Cortex of kidney (tissue), 1 donor: ENCODE data around the gene HIGD1C.
"Not testable (repeated sequence)": the region's sequence is repeated elsewhere in the genome, so short reads cannot be mapped to it uniquely, and the experiment has no call there.

Experiments used
- DNase-seq: peaks from one replicate; lab custom pipeline; 2025; lab: John Stamatoyannopoulos, UW

The HIGD1C gene

DNA sequence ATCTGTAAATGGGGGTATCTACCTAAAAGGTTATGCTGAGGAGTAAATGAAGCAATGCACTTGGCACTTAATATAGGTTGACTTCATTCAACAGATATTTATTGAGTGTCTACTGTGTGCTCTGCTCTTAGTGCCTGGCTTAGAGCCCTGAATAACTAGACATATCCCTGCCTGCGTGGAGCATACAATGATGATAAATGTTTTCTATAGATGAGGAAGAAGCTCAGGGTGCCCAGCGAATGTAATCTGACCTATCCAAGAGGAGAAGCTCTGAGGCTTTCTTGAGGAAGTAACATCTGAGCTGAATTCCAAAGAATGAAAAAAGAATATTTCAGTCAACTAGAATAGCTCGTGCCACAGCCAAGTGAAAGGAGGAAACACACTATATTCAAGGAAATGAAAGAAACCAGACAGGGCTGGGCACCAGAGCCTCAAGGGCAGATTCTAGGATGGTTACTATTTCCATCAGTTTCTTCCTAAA lies 17.9 kb upstream of the HIGD1C start:
- no peak for DNase-seq

GRCh38 chr12:50934981-50935807 lies 17.1 kb upstream of the HIGD1C start:
- no peak for DNase-seq

DNA sequence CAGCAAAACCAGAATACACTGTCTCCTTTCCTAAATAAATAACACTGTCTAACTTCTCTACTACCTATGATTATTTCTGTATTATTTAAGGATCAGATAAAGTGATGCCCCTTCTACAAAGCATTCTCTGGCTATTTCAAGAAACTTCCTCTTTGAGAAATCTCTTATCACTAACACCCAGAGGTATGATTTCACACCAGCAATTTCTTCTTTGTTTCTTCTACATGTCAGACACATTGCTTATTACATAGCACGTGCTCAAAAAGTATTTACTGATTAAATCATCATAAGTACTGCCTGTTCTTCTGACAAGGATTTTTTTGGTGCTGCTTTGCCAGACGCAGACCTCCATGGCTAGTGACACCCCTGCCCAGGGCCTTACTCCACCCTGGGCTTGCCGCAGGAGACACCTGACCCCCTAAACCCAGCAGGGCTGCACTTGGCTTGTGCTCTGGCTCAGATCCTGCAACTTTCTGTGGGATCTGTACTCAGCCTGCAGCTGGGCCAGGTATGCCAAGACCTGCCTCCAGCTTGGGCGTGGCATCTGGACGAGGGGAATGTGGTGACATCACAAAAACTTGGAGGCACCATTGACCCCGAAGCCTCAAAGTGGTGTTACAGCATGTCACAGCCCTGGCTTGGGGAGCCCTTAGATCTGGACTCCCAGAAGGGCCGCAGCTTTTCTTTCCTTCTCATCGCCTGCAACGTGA lies 15.4 kb upstream of the HIGD1C start:
- DNase-seq, result no peak

DNA sequence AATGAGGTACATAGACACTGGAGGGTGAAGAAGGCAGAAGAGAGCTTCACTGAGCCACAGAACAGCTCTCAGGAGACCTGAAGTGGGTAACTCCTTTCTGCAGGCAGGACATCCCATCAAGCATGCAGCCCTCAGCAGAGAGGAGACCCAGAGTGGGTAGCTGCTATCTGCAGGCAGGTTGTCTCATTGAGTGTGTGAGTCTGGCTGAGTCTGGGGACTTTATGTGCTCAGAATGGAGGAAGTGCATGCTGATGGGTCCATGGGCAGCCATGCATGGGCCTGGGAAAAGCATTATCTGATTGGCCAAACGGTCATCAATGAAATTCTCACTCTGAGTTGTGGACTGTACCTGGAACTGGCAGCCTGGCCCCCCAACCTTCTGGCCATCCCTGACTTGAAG lies 14.7 kb upstream of the HIGD1C start:
- DNase-seq, result no peak

DNA sequence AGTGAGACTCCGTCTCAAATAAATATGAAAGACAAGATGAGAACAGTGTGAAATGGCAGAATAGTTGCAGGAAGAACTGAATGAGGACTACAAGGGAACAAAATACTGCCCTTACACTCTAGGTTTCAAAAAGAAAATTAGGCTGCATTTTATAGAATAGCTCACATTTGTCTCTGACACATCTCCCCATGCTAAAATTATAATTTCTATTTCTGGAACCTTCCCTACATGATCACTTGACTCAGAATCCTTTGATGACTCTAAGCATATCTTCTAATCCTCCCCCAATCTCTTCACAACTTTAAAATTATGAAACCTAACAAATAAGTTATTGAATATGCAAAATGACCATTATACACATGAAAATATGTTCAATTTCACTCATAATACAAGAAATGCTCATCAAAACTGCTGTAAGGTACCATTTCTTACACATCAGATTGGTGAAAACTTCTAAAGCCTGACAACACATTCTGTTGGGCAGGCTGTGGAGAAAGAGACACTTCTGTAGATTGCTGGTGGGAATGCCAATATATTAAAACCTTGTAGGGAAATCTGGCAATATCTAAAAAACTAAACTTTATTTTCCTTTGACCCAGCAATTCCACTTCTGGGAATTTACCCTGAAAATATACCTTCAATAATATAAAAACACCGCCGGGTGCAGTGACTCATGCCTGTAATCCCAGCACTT lies 4.3 kb upstream of the HIGD1C start:
- DNase-seq, result no peak

- no peak for DNase-seq
These were observed 3.5 kb upstream of the HIGD1C start for GRCh38 chr12:50948798-50949197.

DNA sequence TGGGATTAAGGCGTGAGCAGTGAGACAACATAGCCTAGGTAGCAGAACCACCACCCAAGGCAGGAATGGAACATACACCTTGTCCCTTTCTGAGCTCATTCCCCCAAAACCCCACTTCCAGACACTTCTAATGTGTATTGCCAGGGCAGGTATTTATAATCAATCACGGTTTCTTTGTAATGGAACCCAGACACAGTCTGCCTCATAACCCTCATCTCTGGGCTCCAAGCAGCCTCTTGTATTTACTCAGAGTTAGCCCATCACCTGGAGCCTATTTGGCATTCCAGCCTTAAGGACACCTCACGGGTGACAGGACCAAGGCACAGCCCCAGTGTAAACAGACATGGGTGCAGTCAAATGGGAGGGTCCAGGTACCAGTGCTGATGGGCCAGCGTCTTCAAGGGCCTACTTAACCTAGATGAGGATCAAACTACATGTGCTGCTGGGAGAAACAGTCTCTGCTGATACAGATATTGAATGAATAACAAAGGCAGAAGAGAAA lies 2.5 kb upstream of the HIGD1C start:
- no peak for DNase-seq

GRCh38 chr12:50951112-50951511 lies 1.2 kb upstream of the HIGD1C start:
- no peak for DNase-seq

DNA sequence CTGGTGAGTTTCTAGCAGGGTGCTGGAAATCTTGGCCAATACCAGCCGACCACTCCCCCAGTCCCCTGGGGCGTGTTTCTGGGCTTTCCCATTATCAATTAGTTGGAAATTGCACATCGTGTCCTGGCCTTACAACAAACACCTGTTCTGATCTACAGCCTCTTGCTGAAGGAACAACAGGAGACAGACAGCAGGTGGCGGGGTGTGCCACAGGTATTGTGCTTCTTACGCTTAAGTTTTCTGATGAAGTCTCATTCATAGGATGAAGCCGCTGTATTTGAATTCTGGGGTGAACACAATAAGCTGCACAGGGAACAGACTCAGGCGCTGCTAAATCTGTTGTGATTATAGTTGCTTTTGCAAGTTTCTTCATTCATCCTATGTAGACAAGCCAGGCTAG lies 703 bp downstream of the HIGD1C start:
- no peak for DNase-seq

- not testable (repeated sequence) for DNase-seq
These were observed 2.4 kb downstream of the HIGD1C start for GRCh38 chr12:50954789-50955188.

DNA sequence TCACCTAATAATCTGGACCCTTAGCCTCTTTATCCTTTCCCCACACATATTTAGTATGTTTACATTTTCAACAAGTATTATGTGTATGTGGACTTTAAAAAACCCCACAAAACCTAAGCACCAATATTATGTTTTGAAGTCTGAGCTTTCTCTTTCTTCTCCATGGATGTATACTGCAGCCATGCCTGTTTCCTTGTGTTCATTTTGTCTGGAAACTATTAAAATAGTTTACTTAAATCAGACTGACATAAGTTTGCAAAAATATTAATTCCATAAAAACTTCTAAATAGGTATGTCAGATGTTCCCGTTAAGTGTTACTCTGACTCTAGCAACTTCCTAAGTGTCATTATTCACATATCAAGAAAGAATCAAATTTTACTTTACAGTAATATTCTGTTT lies 2.9 kb downstream of the HIGD1C start:
- no peak for DNase-seq

- DNase-seq, result no peak
These were observed 3.4 kb downstream of the HIGD1C start for GRCh38 chr12:50955697-50956096.

GRCh38 chr12:50960130-50960529 lies 7.8 kb downstream of the HIGD1C start:
- DNase-seq, result no peak

- no peak for DNase-seq
These were observed 9.4 kb downstream of the HIGD1C start for GRCh38 chr12:50961708-50962107.

GRCh38 chr12:50964432-50964831 lies 12.1 kb downstream of the HIGD1C start:
- DNase-seq, result no peak

DNA sequence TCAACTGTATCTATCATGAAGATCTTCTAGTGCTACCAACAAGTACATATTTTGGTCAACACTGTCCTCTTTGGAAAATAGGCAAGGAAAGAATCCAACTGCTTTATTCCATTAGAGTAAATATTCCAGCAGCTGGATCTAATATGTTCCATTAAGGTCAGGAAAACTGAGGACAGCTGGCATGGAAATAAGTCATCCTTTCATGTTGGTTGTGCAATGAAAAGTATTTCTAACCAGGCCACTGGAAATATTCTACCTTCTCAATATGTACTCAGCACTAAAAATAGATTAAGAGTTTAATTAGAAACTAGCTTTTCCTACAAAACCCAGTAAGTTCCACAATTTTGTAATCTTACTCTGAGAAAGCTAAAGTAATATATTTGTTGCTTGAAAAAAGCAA lies 19.6 kb downstream of the HIGD1C start:
- no peak for DNase-seq

DNA sequence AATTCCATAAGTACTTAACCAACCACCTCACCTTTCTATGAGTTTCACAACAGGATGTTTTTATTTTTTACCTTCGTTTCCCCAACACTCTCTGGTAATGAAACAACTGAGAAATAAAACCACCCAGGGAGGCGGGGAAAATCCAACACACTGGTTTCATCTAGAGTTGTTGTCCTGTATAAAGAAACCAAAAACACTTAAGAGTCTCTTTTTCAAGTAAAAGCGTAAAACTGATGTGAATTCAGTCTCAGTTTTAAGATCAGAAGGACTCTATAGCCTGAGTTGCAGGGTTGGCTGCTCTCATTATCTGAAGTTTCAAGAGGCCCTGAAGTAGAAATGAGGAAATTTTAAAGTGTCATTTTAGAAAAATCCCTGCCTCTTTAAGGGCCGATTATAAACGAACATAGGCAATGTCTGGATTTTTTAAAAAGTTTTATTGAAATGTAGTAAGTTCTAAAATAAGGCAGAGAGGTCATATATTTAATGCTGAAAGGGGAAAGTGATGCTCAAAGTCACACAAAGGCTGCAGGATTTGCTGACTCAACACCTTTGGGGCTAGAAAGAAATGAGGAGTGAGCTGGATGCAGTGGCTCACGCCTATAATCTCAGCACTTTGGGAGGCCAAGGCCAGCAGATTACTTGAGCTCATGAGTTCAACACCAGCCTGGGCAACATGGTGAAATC lies 27.2 kb downstream of the HIGD1C start:
- DNase-seq, result no peak

DNA sequence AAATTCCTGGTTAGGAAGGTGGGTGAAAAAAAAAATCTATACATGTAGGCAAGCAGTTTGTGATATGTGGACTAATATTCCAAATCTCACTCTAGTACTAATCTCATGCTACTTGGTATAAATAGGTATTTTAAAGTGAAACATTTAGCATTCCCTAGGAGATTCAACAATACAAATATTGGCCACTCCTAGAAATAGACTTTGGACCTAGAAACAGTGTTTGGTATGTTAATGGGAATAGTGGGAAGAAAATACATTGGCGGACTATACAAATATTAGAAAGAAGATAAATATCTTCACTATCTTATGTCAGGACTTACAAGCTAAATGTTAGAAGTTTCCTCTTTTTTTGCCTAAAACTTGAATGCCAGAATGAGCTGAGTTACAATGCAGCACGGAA lies 28.2 kb downstream of the HIGD1C start:
- DNase-seq, result no peak

GRCh38 chr12:50981319-50982239 lies 29.2 kb downstream of the HIGD1C start:
- no peak for DNase-seq

- DNase-seq, result no peak
These were observed 32.4 kb downstream of the HIGD1C start for GRCh38 chr12:50984586-50985298.
